RWPE2 (cell line): ENCODE measurements around the gene VSTM5.
"Not testable (repeated sequence)": the region's sequence is repeated elsewhere in the genome, so short reads cannot be mapped to it uniquely, and the experiment has no call there.

Source experiments
- ATAC-seq: fragments of 200-7000 bp; cut with Tn5 transposase; 3 replicates; pipeline ENCODE4 v1.9.1; 2021; ENCODE audit warnings: low read depth
- DNase-seq: peaks from one replicate; pipeline ENCODE4 v3.0.0-alpha.2; 2020; ENCODE audit warnings: low spot score
- H3K27ac ChIP-seq: fragments of 450-650 bp; 2 replicates; pipeline ENCODE4 v1.5.1; 2017; ENCODE audit warnings: mild to moderate bottlenecking; ENCODE audit not compliant: poor library complexity, severe bottlenecking
- H3K27me3 ChIP-seq: fragments of 250-450 bp; sonication (Bioruptor Pico); 2 replicates; pipeline ENCODE4 v1.5.1; 2021; ENCODE audit warnings: mild to moderate bottlenecking, moderate library complexity; ENCODE audit not compliant: insufficient read depth, poor library complexity, severe bottlenecking
- H3K36me3 ChIP-seq: fragments of 250-450 bp; sonication (Bioruptor Pico); 2 replicates; pipeline ENCODE4 v1.5.1; 2020; ENCODE audit warnings: low read depth, mild to moderate bottlenecking, moderate library complexity
- H3K4me1 ChIP-seq: fragments of 250-450 bp; sonication (Bioruptor Pico); 2 replicates; pipeline ENCODE4 v1.5.1; 2021; ENCODE audit warnings: mild to moderate bottlenecking, moderate library complexity; ENCODE audit not compliant: insufficient read depth, poor library complexity, severe bottlenecking
- H3K4me3 ChIP-seq: fragments of 250-450 bp; sonication (Bioruptor Pico); 2 replicates; pipeline ENCODE4 v1.5.1; 2021; ENCODE audit warnings: mild to moderate bottlenecking, moderate library complexity; ENCODE audit not compliant: severe bottlenecking
- H3K9me3 ChIP-seq: fragments of 250-450 bp; sonication (Bioruptor Pico); 2 replicates; pipeline ENCODE4 v1.5.1; 2021; ENCODE audit warnings: mild to moderate bottlenecking, moderate library complexity; ENCODE audit not compliant: severe bottlenecking
- CTCF ChIP-seq: fragments of 450-650 bp; IDR thresholded peaks from one replicate; pipeline ENCODE4 v1.5.1; 2017; ENCODE audit warnings: mild to moderate bottlenecking, moderate library complexity; ENCODE audit not compliant: poor library complexity, severe bottlenecking

VSTM5 gene

GRCh38 chr11:93875637-93876036, 25.2 kb upstream of the VSTM5 start:
- no peak for DNase-seq
- Histone ChIP-seq H3K9me3 (no peaks in the 10 kb centered on the region), H3K27ac (no peak overlapping the region), H3K4me1 (no peaks in the 10 kb centered on the region), H3K27me3 (no peaks in the 10 kb centered on the region), H3K4me3 (no peak overlapping the region), H3K36me3 (no peaks in the 10 kb centered on the region)
- ATAC-seq: no peak
- no peak for TF ChIP-seq CTCF

DNA sequence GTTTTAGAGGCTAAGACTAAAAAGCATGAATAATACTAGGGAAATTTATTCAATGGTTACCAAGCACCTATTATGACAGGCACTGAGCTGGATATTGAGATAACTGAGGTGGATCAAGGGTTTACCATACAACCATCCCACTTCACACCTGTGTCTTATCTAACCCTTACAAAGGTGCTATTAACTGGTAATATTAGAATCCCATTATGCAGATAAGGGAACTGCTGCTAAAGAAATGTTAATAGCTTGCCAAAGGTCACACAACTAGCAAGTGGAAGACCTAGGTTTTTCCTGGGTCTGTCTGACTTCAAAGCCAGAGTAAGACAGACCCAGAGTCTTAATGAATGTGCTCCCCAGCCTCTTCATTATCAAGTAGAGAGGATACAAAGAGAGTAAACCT, 21.1 kb upstream of the VSTM5 start:
- no peak overlapping the region for H3K27ac ChIP-seq
- no peak for TF ChIP-seq CTCF

GRCh38 chr11:93870616-93871015, 20.2 kb upstream of the VSTM5 start:
- Histone ChIP-seq H3K27me3 (no peaks in the 10 kb centered on the region), H3K27ac (no peak overlapping the region), H3K4me3 (no peak overlapping the region), H3K36me3 (no peaks in the 10 kb centered on the region), H3K9me3 (no peaks in the 10 kb centered on the region), H3K4me1 (no peaks in the 10 kb centered on the region)
- no peak for DNase-seq
- ATAC-seq: no peak
- no peak for TF ChIP-seq CTCF

More for the DNA sequence above, 21.1 kb upstream of the VSTM5 start:
- ATAC-seq: no peak
- H3K36me3 ChIP-seq: no peaks in the 10 kb centered on the region
- H3K27me3 ChIP-seq: no peaks in the 10 kb centered on the region
- no peak overlapping the region for H3K4me3 ChIP-seq
- DNase-seq: no peak
- H3K4me1 ChIP-seq: no peaks in the 10 kb centered on the region
- no peaks in the 10 kb centered on the region for H3K9me3 ChIP-seq

DNA sequence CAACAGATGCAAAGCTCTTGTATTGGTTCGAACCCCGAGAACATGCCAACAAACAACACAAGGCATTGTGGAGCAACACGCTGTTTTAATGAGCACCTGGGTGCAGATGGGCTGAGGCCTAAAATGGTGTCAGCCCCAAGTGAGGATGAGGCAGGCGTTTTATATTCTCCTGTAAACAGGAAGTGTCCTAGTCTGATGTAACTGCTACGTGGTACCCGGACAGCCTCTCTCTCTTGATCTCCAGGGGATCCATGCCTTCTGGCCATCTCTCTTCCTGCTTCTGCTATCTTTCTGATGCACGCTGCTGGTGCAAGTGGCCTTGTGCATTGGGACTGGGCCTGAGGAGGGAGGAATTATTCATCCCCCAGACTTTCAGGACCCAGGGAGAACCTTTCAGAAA, 19.4 kb upstream of the VSTM5 start:
- ATAC-seq: no peak
- no peak for TF ChIP-seq CTCF
- DNase-seq: no peak
- Histone ChIP-seq H3K36me3 (no peaks in the 10 kb centered on the region), H3K4me3 (no peak overlapping the region), H3K4me1 (no peaks in the 10 kb centered on the region), H3K27ac (no peak overlapping the region), H3K9me3 (no peaks in the 10 kb centered on the region), H3K27me3 (no peaks in the 10 kb centered on the region)

DNA sequence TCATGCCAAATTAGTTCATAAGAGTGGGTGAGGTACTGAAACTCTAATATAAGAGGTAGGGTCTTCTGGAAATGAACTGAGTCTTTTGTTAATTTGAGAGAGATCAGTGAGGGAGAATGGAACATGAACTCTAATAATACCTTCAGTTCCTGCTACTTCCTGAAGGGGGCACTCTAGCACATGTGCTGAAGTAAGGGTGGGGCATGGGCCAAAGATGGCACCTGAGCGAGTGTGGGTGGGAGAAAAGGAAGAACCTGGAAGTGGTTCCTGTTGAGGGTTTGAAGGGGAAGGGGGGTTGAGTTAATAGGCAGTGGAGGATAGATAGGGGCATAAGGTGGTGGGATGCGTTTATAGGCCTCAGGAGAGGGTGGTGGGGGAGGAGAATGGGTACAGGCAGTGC, 18.0 kb upstream of the VSTM5 start:
- H3K27me3 ChIP-seq, H3K9me3 ChIP-seq, DNase-seq, H3K4me3 ChIP-seq, ATAC-seq, H3K27ac ChIP-seq, H3K36me3 ChIP-seq, H3K4me1 ChIP-seq: not testable (repeated sequence)
